AG10803 (cell line): Measurements from ENCODE around the gene CCDC198.
A peak's percentile ranks its signal among the peaks of the same experiment; 100 is the strongest.

ENCODE experiments used
- DNase-seq: peaks from one replicate; pipeline ENCODE4 v3.0.0; 2010; ENCODE audit warnings: low read depth
- H3K4me3 ChIP-seq: 2 replicates; pipeline ENCODE4 v1.5.1; 2011; ENCODE audit warnings: mild to moderate bottlenecking, low read length, control low read depth
- CTCF ChIP-seq: conservative IDR thresholded peaks from 2 replicates; pipeline ENCODE4 v1.5.1; 2011; ENCODE audit warnings: mild to moderate bottlenecking, low read length, control low read depth, inconsistent platforms

Gene CCDC198

GRCh38 chr14:57502586-57503254 lies 9.1 kb upstream of the CCDC198 start:
- no peak overlapping the region for H3K4me3 ChIP-seq
- DNase-seq: no peak
- no peak for TF ChIP-seq CTCF

GRCh38 chr14:57501039-57501557 lies 7.4 kb upstream of the CCDC198 start:
- no peak for TF ChIP-seq CTCF
- no peak for DNase-seq
- no peak overlapping the region for H3K4me3 ChIP-seq

- no peak for DNase-seq
- no peak overlapping the region for H3K4me3 ChIP-seq
- TF ChIP-seq CTCF: no peak
These were observed 5.0 kb upstream of the CCDC198 start for GRCh38 chr14:57498659-57499058.

- no peak for DNase-seq
- no peak for TF ChIP-seq CTCF
- H3K4me3 ChIP-seq: no peak overlapping the region
These were observed 4.4 kb upstream of the CCDC198 start for GRCh38 chr14:57498035-57498434.

- no peak for DNase-seq
- no peak for TF ChIP-seq CTCF
- no peak overlapping the region for H3K4me3 ChIP-seq
These were observed 1.8 kb upstream of the CCDC198 start for GRCh38 chr14:57495416-57495815.

GRCh38 chr14:57492859-57493258 lies 798 bp downstream of the CCDC198 start:
- DNase-seq: peak; percentile 78
- no peak for TF ChIP-seq CTCF
- no peak overlapping the region for H3K4me3 ChIP-seq

- TF ChIP-seq CTCF: no peak
- DNase-seq: no peak
- H3K4me3 ChIP-seq: no peak overlapping the region
These were observed 2.0 kb downstream of the CCDC198 start for GRCh38 chr14:57491640-57492039.
